Testis (tissue), 2 donors: ENCODE data around the gene EFEMP1.

Experiments
- POLR2A ChIP-seq: fragments of 450-650 bp; IDR thresholded peaks from one replicate; pipeline ENCODE4 v1.6.1; 2017; ENCODE audit warnings: antibody characterized with exemption, mild to moderate bottlenecking, moderate library complexity
- TF ChIP-seq, protein P1 (sequence below), 3 experiments: fragments of 450-650 bp in 2 of 3; fragments of 200-600 bp in 1 of 3; sonication (generic) in 1 of 3; IDR thresholded peaks; one replicate each; pipeline ENCODE4 v1.5.1; 2016 to 2019; ENCODE audit warnings: antibody characterized with exemption in 3 of 3, mild to moderate bottlenecking in 2 of 3, moderate library complexity in 1 of 3

DNA sequence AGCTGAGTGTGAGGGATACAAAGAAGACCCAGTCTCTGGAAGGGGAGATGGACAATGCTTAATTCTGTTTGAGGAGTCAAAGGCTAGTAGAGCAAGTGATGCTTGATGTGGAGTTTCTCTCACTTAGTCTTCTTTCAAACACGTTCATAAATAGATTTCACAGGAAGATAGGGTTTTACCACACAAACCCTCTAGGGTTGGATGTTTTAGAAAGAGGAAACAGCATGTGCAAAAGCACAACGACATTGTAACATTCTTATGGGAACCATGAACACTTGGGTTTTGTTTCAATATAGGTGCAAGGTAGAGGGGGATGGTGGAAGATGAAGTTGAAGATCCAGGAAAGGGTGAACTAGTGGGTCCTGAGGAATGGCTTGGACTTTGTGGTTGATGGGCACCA lies 10.8 kb upstream of the EFEMP1 start:
- TF ChIP-seq, protein P1, sequence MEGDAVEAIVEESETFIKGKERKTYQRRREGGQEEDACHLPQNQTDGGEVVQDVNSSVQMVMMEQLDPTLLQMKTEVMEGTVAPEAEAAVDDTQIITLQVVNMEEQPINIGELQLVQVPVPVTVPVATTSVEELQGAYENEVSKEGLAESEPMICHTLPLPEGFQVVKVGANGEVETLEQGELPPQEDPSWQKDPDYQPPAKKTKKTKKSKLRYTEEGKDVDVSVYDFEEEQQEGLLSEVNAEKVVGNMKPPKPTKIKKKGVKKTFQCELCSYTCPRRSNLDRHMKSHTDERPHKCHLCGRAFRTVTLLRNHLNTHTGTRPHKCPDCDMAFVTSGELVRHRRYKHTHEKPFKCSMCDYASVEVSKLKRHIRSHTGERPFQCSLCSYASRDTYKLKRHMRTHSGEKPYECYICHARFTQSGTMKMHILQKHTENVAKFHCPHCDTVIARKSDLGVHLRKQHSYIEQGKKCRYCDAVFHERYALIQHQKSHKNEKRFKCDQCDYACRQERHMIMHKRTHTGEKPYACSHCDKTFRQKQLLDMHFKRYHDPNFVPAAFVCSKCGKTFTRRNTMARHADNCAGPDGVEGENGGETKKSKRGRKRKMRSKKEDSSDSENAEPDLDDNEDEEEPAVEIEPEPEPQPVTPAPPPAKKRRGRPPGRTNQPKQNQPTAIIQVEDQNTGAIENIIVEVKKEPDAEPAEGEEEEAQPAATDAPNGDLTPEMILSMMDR (IDR thresholded peaks at IDR 0.05), result no peak
- TF ChIP-seq POLR2A, result no peak
